ENCODE measurements around the gene CEP170B.
"Not testable (repeated sequence)": the region's sequence is repeated elsewhere in the genome, so short reads cannot be mapped to it uniquely, and the experiment has no call there.

Gene CEP170B

DNA sequence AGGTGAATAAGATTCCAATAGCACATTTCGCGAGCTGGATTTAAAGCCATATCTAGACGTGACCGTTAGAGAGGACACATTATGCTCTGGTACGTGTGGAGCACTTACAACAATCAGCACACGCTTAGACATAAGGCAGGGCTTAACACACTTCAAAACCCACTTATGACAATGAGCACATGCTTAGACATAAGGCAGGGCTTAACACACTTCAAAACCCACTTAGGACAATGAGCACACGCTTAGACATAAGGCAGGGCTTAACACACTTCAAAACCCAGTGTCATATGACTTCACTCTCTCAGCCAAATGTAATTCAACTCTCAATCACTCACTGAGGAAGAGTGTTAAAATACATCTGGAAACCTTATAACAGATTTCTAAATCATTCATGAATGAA lies 48.4 kb downstream of the CEP170B start:
- no peak for DNase-seq (ENCODE audit: low spot score)

DNA sequence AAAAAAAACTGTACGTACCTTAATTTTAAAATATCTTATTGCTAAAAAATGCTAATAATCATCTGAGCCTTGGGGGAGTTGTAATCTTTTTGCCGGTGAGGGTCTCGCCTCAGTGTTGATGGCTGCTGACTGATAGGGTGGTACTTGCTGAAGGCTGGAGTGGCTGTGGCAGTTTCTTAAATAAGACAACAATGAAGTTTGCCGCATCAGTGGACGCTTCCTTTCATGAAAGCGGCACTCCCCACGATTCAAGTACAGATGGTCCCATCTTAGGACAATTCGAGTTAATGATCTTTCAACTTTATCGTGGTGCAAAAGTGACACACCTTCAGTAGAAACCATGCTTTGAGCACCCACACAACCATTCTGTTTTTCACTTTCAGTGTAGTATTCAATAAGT lies 52.0 kb downstream of the CEP170B start:
- DNase-seq (ENCODE audit: low spot score): no peak

DNA sequence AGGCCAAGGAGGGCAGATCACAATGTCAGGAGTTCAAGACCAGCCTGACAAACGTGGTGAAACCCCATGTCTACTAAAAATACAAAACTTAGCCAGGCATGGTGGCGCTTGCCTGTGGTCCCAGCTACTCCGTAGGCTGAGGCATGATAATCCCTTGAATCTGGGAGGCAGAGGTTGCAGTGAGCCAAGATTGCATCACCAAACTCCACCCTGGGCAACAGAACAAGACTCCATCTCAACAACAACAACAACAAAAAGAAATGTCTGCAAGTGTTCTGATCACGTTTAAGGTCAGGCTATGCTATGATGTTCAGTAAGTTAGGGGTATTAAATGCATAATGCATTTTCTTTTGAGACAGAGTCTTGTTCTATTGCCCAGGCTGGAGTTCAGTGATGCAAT lies 52.9 kb downstream of the CEP170B start:
- DNase-seq (ENCODE audit: low spot score): no peak

DNA sequence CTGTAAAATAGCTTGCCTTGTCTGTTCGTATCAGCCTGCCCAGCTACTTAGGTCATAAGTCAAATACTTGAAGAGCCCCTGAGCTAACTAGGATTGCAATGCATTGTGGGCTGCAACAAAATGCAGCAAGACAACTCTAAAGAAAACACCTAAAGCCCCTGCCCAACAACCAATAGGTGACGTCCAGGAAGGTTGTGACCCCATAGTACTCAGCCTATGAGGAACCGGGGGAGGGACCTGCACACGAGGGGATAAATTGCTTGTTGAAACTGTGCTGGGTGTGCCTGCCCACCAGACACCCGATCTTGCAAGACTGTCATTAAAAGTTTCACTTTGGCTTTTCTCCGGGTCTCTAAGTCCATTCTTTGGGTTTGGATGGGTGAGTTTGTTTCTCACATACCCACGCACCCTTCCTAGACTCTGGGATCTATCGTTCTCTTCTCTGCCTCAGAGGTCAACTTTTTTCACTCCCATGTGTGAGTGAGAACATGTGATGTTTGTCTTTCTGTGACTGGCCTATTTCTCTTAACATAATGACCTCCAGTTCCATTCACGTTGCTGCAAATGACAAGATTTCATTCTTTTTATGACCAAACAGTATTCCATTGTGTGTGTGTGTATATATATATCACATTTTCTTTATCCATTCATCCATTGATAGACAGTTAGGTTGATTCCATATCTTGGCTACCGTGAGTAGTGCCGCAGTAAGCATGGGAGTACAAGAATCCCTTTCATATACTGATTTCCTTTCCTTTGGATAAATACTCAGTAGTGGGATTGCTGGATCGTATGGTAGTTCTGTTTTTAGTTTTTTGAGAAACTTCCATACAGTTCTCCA lies 54.3 kb downstream of the CEP170B start:
- not testable (repeated sequence) for DNase-seq (ENCODE audit: low spot score)

DNA sequence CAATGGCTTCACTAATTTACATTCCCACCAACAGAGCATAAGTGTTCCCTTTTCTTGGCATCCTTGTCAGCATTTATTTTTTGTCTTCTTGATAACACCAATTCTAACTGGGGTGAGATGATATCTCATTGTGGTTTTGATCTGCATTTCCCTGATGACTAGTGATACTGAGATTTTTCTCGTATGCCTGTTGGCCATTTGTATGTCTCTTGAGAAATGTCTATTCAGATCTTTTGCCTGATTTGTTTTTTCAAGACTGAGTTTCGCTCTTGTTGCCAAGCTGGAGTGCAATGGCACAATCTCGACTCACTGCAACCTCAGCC lies 54.9 kb downstream of the CEP170B start:
- no peak for DNase-seq (ENCODE audit: low spot score)

DNA sequence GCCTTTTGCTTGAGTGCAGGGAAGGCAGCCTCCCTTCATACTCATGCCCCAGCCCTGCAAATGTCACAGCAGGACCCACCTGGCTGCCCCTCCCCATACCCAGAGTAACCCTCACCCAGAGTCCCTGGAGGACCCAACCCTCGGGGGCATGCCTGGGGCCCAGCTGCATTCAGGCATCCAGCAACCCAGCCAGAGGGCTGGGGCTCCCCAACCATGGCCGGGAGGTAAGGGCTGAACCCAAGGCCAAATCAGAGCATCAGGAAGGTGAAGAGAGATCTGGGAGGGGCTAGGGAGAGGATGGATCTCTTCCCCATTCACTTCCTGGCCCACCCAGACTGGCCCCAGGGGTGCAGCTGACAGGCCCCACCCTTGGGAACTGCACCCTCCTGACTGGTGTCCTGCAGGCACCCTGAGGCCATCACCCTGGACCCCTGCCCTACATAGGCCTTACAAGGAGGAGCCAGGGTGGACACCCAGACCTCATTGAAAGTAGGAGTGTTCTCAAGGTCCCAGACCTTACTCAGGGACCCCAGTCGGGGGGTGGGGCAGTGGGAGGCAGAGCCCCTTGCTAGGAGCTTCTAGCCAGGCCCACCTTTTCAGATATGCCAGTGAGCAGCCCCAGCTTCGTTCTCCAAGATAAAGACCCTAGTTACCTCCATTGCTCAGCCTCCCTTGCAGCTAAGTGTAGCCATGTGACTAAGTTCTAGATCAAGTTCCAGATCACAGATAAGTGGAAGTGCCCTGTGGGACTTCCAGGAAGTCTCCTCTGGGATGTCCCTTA lies 58.8 kb downstream of the CEP170B start:
- DNase-seq (ENCODE audit: low spot score): no peak

DNA sequence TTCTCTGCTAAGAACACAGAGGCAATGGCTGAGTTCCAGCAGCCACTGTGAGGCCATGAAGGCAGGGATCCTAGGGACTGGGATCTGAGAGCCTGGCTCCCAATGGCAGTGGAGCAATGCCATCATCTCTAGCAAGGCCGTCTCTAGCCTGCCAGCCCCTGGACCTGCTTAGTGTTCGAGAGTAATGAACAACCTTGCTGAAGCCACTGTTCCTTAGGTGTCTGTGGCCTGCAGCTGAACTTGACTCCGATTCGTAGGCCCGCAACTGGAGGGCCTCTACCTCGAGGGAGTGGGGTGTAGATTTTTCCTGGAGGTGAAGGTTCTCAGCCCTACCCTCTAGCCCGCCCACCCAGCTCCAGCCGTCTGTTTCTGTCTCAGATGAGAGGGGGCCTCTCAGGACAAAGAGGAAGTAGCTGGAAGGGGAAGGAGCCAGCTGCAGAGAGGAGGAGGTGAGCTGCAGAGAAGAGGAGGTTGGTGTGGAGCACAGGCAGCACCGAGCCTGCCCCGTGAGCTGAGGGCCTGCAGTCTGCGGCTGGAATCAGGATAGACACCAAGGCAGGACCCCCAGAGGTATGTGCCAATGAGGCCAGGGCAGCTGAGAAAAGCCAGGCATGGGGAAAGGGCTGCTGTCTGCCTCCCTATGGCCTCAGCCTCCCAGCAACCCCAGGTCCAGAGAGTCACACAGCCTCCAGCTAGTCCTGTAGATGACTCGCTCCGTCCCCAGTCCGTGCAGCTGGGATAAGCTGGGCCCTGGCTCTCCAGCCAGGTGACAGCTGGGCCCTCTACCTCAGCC lies 59.5 kb downstream of the CEP170B start, which contains the start of gene PLD4:
Gene PLD4, plus strand, starts transcription at position 459 of the 793 bp plus-strand sequence. CDS start 2,262 bp downstream, outside the sequence.
- no peak for DNase-seq (ENCODE audit: low spot score)

DNA sequence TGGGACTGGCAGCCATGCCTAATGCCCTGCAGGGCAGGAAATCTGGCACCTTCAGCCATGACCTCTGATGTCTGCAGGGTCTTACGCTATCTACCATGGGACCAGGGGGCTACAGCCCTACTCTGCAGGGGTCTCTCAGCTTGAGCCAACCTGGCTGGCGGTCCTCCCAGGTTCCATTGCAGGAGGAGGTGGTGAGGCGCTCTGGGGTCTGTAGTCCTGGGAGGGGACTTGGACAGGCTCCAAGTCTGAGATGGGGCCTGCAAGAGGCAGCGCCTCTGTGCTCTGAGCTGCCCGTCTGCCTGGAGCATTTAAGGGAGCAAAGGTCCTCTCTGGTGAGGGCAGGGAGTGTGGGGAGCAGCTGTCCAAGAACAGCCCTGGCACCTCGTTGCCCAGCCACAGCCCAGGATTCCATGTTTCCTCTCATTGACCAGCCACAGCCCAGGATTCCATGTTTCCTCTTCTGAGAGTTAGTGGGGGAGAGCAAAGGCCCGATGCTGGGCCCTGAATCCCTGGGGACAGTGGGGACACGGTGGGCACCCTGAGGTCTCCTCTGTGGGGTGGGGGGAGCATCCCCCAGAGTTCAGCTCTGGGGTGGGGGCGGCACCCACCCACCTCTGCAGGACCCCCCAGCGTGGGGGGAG lies 60.3 kb downstream of the CEP170B start:
- DNase-seq (ENCODE audit: low spot score): no peak

DNA sequence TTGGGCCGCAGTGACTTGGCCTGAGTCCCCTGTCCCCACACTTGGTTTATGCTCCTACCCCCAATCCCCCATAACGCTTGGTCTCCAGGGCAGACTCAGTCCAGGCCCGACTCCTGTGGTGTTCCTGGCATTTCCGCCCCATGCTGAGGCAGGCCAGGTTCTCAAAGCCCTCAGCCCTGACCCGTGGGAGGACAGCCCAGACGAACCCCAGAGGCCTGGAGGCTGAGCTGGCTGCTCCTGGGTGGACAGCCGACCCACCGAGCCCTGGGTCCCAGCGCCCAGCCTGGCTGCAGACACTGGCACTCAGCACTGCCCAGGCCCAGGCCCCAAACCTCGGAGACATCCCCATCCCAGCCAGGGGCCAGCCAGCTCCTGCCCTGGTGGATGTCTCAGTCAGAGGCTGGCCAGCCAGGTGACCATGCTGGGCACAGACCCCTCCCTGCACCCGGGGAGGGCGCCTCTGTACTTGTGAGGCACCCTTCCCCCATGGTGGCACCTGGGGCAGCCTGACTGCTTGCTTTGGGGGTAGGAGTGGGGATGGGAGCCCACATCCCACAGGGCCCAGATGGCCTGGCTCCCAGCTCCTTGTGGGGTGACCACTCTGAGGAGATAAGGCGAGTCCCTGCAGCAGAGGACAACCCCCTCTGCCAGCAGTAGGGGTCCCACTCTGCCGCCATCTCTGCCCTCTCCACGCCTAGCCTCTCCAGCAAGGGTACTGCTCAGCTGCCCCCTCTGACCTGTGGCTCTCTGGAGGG lies 61.0 kb downstream of the CEP170B start:
- no peak for DNase-seq (ENCODE audit: low spot score)

DNA sequence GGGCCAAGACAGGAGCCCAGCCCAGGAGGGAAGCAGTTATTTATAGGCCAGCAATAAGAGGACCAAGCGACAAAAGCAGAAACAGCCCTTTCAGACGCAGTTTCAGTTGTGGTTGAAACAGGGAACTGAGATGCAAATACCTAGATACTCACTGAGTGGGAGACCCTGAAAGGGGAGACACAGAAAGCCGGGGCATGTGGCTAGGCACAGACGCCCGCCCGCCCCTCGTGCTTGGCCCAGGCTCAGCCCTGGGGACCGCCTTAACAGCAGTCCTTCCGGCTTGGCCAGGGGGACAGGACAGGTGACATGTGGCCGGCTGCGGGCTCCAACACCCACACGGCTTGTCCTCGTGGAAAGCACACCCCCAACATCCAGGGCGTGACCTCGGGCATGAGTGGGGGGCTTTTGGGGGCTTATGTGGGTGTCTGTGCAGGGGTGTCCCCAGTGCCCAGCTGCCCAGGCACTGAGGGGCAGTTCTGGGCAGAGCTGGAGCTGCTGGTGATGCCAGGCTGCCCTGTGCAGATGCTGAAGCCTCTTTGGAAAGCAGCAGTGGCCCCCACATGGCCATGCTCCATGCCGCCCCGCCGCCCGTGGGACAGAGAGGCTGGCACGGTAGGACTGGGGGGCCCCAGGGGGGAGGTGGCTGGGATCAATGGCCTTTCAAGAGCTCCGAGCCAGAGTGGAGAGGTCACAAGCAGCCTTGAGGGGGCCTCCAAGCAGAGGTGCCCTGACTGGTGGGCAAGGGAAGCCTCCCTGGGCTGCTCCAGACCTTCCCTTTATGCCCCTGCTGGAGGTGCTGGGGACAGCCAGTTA lies 61.8 kb downstream of the CEP170B start:
- DNase-seq (ENCODE audit: low spot score): no peak

DNA sequence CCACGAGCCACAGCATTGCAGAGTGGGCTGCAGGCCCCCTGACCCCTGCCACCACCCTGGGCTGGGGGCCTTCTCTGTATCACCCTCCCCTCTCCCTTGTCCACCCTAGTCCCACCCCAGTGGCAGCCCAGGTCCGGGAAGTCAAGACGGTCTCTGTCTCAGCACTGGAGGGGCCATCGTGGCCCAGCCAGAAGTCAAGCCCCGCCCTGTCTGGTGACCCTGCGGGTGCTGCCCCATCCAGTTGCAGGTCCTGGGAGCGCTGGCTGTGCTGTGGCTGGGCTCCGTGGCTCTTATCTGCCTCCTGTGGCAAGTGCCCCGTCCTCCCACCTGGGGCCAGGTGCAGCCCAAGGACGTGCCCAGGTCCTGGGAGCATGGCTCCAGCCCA lies 62.4 kb downstream of the CEP170B start:
- no peak for DNase-seq (ENCODE audit: low spot score)

DNA sequence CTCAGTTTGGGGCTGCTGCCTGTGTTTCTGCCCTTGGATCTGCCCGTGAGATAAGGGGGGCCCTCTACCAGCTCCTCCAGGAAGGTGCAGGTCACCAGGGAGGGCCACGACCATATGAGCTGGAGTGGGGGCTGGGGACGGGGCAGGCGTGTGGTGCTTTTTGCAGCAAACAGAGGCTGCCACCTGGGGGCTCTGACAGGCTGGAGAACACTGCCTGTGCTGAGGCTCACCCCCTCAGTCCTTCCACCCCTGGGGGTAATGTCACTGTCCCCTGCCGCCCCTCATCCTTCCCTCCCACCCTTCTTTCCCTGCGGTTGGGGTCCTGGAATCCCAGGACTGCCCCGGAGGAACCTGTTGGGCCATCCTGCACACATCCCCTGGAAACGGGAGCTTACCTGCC lies 62.8 kb downstream of the CEP170B start:
- no peak for DNase-seq (ENCODE audit: low spot score)

DNA sequence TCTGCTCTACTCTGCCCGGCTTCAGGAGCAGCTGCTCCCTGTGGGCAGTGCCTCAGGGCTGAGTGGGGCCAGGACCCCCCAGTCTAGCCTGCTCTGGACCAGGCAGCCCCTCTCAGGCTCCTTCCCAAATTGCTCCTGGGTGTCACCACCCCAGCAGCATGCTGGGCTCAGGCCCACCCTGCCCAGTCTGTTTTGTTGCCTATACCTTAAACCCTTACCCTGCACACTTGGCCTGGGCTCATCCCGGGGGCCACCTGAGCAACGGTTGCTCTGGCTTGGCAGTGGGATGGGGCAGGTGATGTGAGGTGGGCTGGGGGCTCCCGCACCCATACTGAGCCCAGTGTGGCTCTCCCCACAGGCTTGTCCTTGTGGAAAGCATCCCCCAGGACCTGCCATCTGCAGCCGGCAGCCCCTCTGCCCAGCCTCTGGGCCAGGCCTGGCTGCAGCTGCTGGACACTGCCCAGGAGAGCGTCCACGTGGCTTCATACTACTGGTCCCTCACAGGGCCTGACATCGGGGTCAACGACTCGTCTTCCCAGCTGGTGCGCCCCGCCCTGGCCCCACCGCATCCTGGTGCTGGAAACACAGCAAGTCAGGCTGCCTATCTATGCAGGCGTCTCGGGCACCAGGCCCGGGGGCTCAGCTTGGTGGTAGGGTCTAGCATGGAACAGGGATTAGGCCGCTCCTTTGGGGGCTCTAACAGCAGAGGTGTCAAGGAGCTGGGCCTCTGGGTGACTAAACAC lies 63.5 kb downstream of the CEP170B start:
- DNase-seq (ENCODE audit: low spot score): no peak

DNA sequence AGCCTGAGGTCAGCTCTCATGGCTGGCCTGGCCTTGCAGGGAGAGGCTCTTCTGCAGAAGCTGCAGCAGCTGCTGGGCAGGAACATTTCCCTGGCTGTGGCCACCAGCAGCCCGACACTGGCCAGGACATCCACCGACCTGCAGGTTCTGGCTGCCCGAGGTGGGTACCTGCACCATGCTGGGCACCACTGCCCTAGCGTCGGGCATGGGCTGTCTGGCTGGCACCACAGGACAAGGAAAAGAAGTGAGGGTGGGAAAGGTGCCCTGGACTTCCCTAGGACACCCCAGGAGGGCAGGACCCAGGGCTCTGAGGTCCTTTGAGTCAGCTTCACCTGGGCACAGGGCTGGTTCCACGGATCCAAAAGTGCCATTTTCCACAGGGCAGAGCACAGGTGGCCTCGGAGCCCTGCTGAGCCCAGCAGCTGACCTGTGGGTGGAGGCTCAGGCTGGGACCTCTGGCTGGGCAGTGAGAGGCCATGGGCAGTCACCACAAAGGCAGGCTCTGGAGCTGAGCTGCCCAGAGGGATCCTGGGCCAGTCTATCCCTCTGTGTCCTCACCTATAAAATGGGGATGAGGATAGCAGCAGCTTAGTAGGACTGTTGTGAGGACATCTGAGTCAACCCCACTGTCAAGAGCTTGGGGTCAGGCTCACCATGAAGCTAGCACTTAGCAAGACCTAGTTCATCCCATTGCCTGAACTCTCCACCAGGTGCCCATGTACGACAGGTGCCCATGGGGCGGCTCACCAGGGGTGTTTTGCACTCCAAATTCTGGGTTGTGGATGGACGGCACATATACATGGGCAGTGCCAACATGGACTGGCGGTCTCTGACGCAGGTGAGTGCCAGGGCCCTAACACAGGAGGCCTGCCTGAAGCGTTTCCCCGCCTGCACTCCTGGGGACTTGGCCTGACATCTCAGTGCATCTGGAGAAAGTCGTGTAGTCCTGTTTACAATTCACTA lies 64.5 kb downstream of the CEP170B start:
- no peak for DNase-seq (ENCODE audit: low spot score)

DNA sequence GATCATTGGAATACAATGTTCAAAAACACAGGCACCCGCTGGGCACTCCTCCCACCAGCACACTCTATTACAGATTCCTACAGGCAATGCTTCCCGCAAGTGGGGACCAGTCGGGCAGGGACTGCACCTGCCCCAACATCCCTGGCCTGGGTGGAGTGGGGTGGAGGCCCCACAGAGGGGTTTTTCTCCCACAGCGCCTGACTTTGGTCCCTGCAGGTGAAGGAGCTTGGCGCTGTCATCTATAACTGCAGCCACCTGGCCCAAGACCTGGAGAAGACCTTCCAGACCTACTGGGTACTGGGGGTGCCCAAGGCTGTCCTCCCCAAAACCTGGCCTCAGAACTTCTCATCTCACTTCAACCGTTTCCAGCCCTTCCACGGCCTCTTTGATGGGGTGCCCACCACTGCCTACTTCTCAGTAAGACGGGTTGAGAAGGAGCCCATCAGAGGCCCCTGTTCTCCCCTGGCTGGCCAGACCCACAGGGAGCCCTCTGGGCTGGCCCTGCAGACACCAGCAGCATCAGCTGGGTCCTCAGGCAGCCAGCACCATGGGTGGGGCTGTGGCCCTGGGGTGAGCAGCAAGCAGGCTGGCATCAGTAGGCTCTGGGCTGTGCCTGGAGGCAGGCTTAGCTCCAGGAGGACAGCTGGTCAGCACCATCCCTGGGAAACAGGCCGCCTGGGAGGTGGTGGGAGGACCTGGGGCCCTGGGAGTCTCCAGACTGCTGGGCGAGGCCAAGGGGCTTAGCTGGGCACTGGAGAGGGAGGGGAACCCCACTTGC lies 65.6 kb downstream of the CEP170B start:
- DNase-seq (ENCODE audit: low spot score): no peak

DNA sequence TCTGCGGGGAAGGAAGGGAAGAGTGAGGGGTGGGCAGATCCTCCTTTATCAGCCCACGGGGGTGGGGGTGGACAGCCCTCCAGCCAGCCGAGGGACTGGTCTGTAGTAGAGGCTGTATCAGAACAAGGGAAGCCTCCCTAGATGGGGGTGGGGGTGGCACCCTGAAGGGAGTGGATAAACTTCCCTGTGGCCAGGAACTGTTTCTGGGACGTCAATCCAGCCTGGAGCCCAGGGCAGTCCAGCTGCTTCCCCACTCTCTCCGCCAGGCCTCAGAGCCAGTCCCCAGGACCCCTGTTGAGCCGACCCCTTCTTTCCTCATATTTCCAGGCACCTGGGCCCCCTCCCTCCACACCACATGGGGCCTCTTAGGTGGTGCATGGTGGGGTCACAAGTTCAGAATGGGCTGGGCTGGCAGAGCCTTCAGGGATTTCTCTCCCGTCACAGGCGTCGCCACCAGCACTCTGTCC lies 66.3 kb downstream of the CEP170B start:
- no peak for DNase-seq (ENCODE audit: low spot score)

DNA sequence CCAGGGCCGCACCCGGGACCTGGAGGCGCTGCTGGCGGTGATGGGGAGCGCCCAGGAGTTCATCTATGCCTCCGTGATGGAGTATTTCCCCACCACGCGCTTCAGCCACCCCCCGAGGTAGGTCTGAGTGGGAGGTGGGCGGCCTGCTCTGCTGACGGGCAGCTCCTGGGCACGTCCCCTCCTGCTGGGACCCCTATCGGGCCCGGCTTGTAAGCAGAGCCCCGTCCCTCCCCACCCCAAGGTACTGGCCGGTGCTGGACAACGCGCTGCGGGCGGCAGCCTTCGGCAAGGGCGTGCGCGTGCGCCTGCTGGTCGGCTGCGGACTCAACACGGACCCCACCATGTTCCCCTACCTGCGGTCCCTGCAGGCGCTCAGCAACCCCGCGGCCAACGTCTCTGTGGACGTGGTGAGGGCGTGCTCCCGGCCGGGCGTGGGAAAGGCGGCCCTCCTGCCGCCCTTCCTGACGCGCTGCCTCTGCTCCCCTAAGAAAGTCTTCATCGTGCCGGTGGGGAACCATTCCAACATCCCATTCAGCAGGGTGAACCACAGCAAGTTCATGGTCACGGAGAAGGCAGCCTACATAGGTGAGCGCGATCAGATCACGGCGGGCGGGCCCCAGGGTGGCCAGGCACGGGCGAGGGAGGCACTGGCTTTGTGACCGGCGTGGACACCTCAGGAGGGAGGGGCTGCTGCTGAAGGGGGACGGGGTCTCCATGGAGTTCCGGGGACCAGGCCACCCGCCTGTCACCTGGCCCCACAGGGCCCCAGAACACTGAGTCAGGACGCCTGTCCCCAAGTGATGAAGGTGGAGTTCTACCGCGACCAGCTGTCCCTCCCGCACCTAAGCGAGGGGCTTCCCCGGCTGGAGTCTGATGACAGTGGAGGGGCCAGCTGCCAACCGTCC lies 67.0 kb downstream of the CEP170B start:
- no peak for DNase-seq (ENCODE audit: low spot score)
